NT2/D1 (cell line): ENCODE data around the gene NPAS3.

ENCODE experiments used
- DNase-seq: peaks from one replicate; pipeline ENCODE4 v3.0.0-alpha.2; 2011; ENCODE audit warnings: low read depth, low spot score
- H3K27me3 ChIP-seq: 2 replicates; pipeline ENCODE4 v1.6.0; 2011; ENCODE audit warnings: mild to moderate bottlenecking; ENCODE audit not compliant: insufficient read length, insufficient read depth
- H3K36me3 ChIP-seq: 2 replicates; pipeline ENCODE4 v1.6.1; 2011; ENCODE audit warnings: mild to moderate bottlenecking, low read length, mixed read lengths; ENCODE audit not compliant: insufficient read depth, insufficient read length
- H3K4me1 ChIP-seq: 2 replicates; pipeline ENCODE4 v1.5.1; 2011; ENCODE audit not compliant: insufficient read depth, insufficient read length
- H3K4me3 ChIP-seq: 2 replicates; pipeline ENCODE4 v1.5.1; 2011; ENCODE audit warnings: low read depth; ENCODE audit not compliant: insufficient read length
- H3K9ac ChIP-seq: 2 replicates; pipeline ENCODE4 v1.6.0; 2011; ENCODE audit warnings: low read depth; ENCODE audit not compliant: insufficient read length
- H3K9me3 ChIP-seq: 2 replicates; pipeline ENCODE4 v1.5.1; 2011; ENCODE audit warnings: mild to moderate bottlenecking, low read length; ENCODE audit not compliant: insufficient read depth
- SUZ12 ChIP-seq: IDR thresholded peaks from 2 replicates; pipeline ENCODE4 v1.6.1; 2011; ENCODE audit not compliant: insufficient read length, insufficient read depth; ENCODE audit errors: extremely low read depth
- YY1 ChIP-seq: IDR thresholded peaks from 2 replicates; pipeline ENCODE4 v1.6.1; 2011; ENCODE audit not compliant: insufficient read length, insufficient read depth
- ZNF274 ChIP-seq: IDR thresholded peaks from 2 replicates; pipeline ENCODE4 v1.6.1; 2011; ENCODE audit warnings: mild to moderate bottlenecking, low read depth, low read length

The NPAS3 gene

GRCh38 chr14:33542338-33543287, 603.9 kb downstream of the NPAS3 start:
- no peak overlapping the region for H3K9ac ChIP-seq
- DNase-seq = no peak
- no peaks in the 10 kb centered on the region for H3K36me3 ChIP-seq
- no peaks in the 10 kb centered on the region for H3K27me3 ChIP-seq
- TF ChIP-seq YY1 (no peak), SUZ12 (no peak), ZNF274 (no peak)
- H3K4me3 ChIP-seq = no peak overlapping the region
- no peaks in the 10 kb centered on the region for H3K4me1 ChIP-seq
- no peaks in the 10 kb centered on the region for H3K9me3 ChIP-seq

- Histone ChIP-seq H3K4me1 (no peaks in the 10 kb centered on the region), H3K4me3 (no peak overlapping the region), H3K36me3 (no peaks in the 10 kb centered on the region), H3K27me3 (no peaks in the 10 kb centered on the region), H3K9ac (no peak overlapping the region), H3K9me3 (no peaks in the 10 kb centered on the region)
- TF ChIP-seq SUZ12 = no peak
- no peak for TF ChIP-seq ZNF274
- no peak for TF ChIP-seq YY1
- DNase-seq = no peak
These were observed 607.0 kb downstream of the NPAS3 start for GRCh38 chr14:33545696-33546095.

GRCh38 chr14:33548606-33549005, 609.9 kb downstream of the NPAS3 start:
- no peak overlapping the region for H3K9ac ChIP-seq
- no peaks in the 10 kb centered on the region for H3K4me1 ChIP-seq
- H3K36me3 ChIP-seq = no peaks in the 10 kb centered on the region
- H3K9me3 ChIP-seq = no peaks in the 10 kb centered on the region
- DNase-seq = no peak
- TF ChIP-seq YY1 (no peak), SUZ12 (no peak), ZNF274 (no peak)
- no peaks in the 10 kb centered on the region for H3K27me3 ChIP-seq
- no peak overlapping the region for H3K4me3 ChIP-seq

GRCh38 chr14:33551963-33552362, 613.3 kb downstream of the NPAS3 start:
- Histone ChIP-seq H3K27me3 (no peaks in the 10 kb centered on the region), H3K9me3 (no peaks in the 10 kb centered on the region), H3K4me3 (no peak overlapping the region), H3K4me1 (no peaks in the 10 kb centered on the region), H3K9ac (no peak overlapping the region), H3K36me3 (no peaks in the 10 kb centered on the region)
- DNase-seq = no peak
- no peak for TF ChIP-seq ZNF274
- TF ChIP-seq SUZ12 = no peak
- TF ChIP-seq YY1 = no peak

GRCh38 chr14:33553706-33554278, 615.1 kb downstream of the NPAS3 start:
- Histone ChIP-seq H3K4me1 (no peaks in the 10 kb centered on the region), H3K27me3 (no peaks in the 10 kb centered on the region), H3K36me3 (no peaks in the 10 kb centered on the region), H3K9ac (no peak overlapping the region), H3K4me3 (no peak overlapping the region), H3K9me3 (no peaks in the 10 kb centered on the region)
- DNase-seq = no peak
- TF ChIP-seq YY1 (no peak), ZNF274 (no peak), SUZ12 (no peak)

- Histone ChIP-seq H3K4me1 (no peaks in the 10 kb centered on the region), H3K27me3 (no peaks in the 10 kb centered on the region), H3K9me3 (no peaks in the 10 kb centered on the region), H3K9ac (no peak overlapping the region), H3K4me3 (no peak overlapping the region), H3K36me3 (no peaks in the 10 kb centered on the region)
- DNase-seq = no peak
- TF ChIP-seq YY1 (no peak), ZNF274 (no peak), SUZ12 (no peak)
These were observed 616.3 kb downstream of the NPAS3 start for GRCh38 chr14:33554988-33555387.

- H3K9ac ChIP-seq = no peak overlapping the region
- H3K36me3 ChIP-seq = no peaks in the 10 kb centered on the region
- no peak overlapping the region for H3K4me3 ChIP-seq
- TF ChIP-seq SUZ12 (no peak), ZNF274 (no peak), YY1 (no peak)
- DNase-seq = no peak
- H3K4me1 ChIP-seq = no peaks in the 10 kb centered on the region
- no peaks in the 10 kb centered on the region for H3K27me3 ChIP-seq
- no peaks in the 10 kb centered on the region for H3K9me3 ChIP-seq
These were observed 617.2 kb downstream of the NPAS3 start for GRCh38 chr14:33555710-33556350.
